A204.1 (cell line): ENCODE results near the gene NR1D2.

Experiments
- FAIRE-seq: peaks from 2 replicates; lab custom pipeline; 2012; peaks lifted over from hg19 to GRCh38; lab: Jason Lieb, UNC

The NR1D2 gene

DNA sequence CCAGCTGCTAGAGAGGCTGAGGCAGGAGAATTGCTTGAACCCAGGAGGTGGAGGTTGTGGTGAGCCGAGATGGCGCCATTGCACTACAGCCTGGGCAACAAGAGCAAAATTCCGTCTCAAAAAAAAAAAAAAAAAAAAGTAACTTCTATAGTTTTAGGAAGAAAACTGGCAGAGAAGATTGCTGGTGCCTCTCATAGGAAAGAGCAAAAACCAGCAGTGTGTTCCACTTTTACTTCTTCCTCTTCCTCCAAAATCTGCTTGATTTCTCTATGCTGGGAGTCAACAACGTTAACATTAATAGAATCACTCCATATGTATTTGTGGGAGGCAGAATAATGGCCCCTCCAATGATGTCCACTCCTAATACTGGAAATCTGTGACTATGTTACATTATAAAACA lies 12.5 kb upstream of the NR1D2 start:
- no peak for FAIRE-seq

DNA sequence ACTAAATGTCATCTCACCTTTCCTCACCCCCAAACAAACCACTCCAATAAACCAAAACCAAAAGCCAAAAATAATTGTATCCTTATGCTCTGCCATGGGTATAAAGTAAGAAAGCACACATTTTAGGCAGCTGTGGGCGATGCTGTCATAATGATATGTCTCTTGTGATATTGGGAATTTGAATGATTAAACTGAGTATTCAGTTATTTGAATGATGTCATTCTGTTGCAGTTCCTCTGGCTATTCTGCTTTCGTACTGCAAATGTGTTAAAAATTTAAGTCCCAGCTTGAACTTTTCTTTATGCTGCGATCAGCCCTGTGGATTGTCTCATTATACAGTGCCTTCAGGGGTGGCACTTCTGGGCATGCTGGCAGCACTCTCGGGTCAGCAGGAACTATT lies 10.8 kb upstream of the NR1D2 start:
- no peak for FAIRE-seq

DNA sequence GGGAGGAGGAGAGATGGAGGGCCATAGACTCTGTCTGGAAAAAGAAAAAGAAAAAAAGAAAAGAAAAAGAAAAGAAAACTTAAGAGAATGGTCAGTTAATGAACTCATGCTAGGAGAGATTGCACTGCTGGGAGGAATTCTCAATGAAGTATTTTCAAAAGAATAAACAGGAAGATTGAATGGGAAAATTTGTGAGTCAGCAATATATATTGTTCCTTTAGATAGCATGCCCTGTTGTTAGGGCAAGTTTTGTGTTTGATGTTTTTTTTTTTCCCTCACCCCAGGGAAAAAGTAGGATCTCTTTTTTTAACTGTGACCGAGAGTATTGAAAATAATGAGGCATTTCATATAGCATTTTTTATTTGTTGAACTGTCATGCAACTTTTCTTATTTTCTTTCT lies 7.8 kb upstream of the NR1D2 start:
- FAIRE-seq = no peak

DNA sequence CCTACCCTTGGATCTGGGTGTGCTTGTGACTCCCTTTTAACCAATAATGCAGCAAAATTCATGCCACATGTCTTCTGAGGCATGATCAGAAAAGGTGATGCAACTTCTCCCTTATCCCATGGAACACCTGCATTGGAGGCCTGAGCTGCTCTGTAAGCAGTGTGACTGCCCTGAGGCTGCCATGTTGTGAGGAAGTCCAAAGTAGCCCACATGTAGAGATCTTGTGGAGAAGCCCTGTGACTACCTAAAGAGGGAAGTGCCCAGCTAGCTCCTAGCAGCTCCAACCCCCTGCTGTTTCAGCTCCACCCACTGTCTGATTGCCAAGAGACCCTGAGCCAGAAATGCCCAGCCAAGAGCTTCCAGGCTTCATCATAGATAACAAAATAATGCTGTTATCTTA lies 6.4 kb upstream of the NR1D2 start:
- FAIRE-seq = no peak

DNA sequence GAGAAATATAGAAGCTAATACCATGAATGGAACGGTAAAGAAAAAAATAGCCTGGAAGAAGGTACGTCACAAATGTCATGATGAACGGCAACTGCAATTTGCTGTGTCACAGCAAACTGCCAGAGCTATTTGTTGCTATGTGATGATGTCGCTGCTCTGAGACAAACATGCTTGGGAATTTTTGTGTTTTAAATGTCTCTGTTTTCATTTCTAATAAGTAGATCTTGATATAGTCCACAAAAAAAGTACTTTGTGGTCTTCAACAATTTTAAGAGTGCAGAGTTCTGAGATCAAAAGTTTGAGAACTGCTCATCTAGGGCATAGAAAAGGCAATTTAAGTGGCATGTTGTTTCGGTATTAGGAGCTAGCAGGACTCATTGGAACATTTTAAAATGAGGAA lies 4.3 kb upstream of the NR1D2 start:
- no peak for FAIRE-seq

DNA sequence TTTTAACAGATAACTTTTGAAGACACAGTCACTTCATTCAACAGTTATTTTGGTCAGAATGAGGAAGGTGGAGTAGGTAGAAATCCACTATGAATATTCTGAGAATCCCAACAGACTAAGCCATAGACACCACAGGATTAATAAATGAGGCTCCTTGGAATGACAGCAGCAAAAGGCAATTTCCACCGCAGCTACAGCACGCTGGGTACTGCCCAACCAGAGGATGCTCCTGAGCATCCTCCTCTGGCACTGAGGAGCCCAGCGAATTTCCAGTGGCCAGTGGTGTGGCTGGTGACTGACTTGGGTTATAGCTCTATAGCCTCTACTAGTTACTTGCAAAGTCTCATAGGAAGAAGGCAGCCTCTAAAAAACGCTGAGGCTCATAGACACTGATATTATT lies 3.6 kb upstream of the NR1D2 start:
- FAIRE-seq = no peak

DNA sequence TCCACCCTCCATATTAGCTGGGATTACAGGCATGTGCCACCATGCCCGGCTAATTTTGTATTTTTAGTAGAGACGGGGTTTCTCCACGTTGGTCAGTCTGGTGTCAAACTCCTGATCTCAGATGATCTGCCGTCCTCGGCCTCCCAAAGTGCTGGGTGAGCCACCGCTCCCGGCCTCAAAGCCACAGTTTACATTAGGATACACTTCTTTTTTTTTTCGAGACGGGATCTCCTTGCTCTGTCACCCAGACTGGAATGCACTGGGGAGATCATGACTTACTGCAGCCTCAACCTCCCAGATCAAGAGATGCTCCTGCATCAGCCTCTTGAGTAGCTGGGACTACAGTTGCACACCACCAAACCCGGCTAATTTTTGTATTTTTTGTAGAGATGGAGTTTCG lies 2.5 kb upstream of the NR1D2 start:
- no peak for FAIRE-seq

DNA sequence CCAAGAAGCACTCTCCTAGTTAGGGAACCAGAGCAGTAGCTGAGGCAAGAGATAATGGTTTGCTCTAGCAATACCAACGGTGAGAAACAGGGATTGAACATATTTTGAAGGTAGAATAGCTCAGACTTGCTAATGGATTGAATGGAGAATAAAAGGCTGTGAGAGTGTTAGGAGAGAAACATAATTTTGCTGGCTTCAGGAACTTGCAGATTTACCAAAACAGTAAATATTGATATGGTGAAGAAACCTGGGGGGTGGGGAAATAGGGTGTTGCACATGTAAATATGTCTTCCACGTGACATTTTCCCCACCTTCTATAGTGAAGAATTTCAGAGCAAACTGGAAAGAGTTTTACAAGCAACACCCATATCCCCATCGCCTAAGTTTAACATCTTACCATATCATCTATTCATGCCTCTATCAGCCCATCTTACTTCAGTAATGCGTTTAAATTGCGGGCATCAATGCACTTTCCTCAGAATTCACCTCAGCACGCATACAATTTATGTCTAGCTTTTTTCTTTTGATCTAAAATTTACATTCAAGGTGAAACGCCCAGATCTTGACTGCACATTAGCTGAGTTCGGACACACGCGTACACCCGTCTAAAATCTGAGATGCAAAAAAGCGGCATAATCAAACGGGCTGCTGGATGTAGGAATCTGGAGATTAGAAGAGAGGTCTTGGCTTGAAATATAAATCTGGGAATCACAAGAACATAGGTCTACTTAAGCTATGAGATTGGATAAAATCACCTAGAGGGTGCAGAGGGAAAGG lies 891 bp upstream of the NR1D2 start:
- FAIRE-seq = no peak

DNA sequence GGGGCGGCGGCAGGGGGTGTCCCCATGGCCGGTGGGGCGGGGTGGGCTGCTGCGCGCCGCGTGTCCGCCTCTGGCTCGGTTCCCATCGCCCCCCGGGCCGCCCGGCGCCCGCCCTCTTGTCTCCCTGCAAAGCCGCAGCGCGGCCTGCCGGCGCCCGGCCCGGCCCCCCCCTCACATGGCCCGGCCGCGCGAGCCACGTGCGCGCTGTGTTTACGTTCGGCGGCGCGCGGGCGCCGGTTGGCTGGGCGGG lies 502 bp downstream of the NR1D2 start:
- FAIRE-seq = no peak

DNA sequence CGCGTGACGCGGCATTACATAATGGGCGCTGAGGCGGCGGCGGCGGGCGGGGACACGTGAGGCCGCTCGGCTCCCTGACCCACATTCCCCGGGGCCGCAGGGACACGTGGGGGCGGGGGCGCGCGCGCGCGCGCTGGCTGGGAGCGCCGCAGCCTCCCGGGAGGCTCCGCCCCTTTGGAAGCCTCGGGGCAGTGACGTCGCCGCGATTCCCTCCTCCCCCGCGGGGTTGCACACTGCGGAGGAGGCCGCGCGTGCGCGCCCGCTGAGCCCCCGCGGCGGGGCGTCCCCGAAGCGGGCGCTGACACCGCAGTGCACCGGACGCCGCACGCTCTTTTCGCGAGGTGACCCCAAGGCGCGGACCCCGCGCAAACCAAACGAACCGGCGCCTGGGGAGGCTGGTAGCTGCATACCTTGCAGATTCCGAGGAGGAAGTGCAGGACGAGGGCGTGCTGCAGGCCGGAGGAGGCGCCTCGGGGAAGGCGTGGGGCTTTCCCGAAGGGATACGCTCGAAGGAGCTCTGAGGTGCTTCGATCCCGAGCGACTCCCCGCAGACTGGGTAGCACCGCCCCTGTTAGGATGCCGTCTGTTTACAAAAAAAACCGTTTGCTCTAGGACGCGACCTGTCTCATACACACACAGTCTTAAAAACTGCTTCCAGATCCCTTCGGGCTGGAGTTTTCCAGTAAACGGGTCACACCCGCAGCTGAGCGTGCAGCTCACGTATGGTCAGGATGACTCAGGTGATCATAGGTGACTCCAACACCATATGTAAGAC lies 1.0 kb downstream of the NR1D2 start:
- no peak for FAIRE-seq

DNA sequence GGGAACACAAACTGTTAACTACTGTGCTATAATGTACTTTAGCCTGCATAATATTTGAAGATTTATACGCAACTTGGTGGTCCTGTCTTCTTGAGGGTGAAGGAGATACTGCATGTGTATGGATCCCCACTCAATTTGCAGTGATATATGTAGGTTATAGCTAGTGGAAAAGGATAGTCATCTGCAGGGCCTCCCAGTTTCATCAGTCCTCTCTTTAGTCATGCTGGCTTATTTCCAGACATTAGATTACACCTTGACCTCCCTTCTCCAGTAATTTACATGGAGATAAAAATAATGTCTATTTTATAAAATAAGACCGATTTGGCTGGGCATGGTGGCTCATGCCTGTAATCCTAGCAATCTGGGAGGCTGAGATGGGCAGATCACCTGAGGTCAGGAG lies 3.7 kb downstream of the NR1D2 start:
- no peak for FAIRE-seq

DNA sequence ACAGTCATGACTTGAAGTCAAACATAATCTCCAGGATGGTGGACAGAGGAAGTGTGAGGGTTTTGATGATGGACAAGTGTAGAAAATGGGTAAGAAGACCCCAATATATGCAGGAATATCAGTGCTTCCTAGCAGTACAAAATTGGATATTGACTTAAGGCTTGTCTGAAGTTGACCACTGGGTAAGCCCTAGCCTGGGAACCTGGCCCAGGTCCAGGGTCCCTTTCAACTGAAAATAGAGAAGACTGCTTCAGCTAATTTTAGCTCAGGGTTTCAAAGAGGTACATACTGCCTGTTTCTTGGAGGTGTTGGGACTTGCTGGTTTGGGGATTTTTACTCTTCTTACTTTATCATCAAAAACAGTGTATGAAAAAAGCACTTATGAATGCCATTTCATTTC lies 4.7 kb downstream of the NR1D2 start:
- FAIRE-seq = no peak

DNA sequence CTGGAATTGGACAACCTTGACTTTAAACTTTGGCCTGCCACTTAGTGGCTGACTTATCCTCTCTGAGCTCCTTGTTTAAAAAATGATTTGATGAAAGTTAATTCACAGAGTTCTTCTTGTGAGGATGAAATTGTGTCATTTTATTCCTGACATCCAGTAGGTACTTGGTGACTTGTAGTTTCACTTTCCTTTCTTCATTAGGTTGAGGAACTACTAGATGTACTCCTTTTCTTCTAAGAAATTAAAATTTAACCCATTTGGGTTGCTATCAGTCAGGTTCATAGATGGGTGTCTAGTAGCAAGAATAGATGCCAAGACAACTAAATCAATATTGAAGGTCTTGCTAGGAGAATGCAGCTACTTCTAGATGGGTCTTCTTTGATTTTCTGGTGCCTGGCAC lies 5.2 kb downstream of the NR1D2 start:
- peak; percentile 48 for FAIRE-seq

DNA sequence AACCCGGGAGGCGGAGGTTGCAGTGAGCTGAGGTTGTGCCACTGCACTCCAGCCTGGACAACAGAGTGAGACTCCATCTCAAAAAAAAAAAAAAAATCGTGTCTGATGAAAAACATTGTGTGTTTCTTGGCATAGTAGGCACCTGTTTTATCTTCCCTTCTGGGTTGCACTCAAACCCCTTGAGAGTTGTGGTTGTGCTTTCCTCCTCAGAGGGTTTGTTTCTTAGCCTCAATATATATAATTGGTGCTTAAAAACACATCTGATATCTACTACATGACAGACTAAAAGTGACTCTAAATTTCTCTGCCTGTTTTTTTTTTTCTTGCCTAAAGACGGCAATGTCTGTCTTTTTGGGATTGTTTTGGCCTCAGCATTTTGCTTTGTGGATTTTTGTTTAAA lies 7.6 kb downstream of the NR1D2 start:
- FAIRE-seq = no peak

DNA sequence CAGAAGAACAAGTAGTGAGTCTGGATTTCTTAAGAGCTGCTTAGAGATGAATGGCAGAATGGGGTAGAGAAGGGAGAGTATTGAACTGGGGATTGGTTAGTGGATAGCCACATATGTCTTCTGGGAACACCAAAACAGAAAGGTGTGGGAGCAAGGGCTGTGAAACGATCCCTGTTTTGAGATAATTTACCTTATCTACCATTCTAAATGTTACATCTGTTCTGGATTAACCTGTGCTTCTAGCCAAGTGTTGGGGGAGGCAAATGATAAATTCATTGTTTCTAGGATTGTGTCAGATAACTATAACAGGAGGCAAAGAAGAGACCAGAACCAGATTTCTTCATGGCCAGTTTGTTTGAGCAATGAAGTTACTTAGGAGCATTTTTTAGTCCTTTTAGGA lies 8.4 kb downstream of the NR1D2 start:
- no peak for FAIRE-seq

DNA sequence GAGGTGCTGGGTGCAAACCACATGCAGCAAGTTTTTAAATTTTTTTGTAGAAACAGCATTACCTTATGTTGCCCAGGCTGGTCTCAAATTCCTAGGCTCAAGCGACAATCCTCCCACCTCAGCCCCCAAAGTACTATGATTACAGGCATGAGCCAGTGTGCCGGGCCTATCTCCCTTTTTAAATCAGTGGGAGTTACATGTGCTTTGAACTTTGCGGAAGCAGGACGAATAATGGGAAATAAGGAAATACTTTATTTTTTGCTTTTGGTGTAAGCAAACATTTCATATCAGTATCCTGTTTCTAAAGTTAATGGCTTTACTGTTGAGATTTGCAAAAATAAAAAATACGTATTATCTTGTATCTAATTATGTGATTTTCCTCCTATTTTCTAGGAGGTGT lies 9.1 kb downstream of the NR1D2 start:
- FAIRE-seq = no peak

DNA sequence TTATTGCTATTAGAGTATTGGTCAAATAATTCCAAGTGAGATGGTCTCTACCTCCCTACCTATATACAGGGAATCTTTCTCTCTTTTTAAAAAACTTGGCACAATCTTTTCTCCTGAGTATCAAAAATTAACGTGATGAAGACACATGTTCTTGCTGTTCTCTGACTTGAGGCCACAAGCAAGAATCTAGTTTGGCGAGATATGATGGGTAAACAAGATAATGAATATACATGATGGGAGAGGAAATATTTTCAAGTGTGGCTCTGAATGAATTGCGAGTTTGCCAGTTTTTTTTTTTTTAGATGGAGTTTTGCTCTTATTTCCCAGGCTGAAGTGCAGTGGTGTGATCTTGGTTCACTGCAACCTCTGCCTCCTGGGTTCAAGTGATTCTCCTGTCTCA lies 11.6 kb downstream of the NR1D2 start:
- no peak for FAIRE-seq

DNA sequence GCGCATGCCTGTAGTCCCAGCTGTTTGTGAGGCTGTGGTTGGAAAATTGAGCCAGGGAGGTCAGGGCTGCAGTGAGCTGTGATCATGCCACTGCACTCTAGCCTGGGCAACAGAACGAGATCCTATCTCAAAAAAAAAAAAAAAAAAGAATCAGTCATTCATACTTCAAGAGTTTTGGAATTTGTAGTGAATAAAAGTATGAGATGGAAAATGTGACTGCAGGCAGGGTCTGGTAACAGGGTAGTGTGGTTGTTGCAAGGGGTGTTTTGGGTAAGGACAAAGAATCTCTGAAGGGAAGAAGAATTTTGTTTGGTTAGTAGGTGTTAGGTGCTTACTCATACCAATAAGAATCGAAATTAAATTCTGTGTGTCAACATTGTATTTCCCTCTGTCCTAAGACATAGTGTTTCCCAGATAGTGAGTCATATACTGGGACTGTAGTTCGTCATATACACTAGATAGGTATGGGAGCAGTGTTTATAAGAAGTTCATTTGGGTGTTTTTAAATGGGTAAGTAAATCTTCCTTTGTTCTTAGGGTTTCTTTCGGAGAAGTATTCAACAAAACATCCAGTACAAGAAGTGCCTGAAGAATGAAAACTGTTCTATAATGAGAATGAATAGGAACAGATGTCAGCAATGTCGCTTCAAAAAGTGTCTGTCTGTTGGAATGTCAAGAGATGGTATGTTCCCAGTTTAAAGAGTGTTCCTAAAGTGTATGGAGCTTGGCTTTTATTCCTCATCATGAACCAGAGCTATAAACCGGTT lies 14.2 kb downstream of the NR1D2 start:
- no peak for FAIRE-seq

DNA sequence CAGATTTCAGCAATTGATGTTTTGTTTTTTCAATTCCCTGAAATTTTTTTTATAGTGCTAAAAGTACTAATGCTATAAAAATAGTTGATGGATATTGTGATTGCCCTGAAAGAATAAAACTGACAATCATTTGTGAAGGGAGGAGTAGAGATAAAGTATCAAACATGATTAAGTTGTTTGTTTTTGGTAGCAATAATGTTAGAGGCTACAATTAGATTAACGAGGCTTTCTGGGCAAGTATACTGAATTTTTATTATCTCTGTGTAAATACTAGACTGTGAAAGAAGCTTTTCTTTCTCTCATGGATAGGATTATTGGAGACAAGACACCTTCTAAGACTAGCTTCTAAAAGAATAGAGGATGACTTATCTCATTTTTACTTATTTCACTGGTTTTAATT lies 15.6 kb downstream of the NR1D2 start:
- no peak for FAIRE-seq

DNA sequence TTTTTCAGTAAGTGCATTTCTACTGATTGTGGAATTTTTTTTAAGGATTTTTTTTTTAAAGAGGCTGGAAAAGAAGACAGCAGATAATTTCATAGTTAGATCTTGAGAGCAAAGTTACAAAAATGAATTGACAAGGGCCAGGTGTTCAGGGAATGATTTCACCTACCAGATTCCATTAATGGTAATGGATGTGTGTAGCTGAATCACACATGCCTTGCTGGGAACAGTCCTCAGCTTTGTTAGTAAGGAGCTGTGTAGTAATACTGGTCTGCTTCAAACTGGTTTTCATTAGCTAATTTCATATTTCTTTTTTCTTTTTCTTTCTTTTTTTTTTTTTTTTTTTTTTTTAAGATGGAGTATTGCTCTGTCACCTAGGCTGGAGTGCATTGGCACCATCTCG lies 16.0 kb downstream of the NR1D2 start:
- FAIRE-seq = no peak

DNA sequence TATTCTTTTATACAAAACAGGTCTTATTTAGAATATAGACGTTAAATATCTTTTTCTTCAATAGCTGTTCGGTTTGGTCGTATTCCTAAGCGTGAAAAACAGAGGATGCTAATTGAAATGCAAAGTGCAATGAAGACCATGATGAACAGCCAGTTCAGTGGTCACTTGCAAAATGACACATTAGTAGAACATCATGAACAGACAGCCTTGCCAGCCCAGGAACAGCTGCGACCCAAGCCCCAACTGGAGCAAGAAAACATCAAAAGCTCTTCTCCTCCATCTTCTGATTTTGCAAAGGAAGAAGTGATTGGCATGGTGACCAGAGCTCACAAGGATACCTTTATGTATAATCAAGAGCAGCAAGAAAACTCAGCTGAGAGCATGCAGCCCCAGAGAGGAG lies 16.8 kb downstream of the NR1D2 start:
- FAIRE-seq = no peak

DNA sequence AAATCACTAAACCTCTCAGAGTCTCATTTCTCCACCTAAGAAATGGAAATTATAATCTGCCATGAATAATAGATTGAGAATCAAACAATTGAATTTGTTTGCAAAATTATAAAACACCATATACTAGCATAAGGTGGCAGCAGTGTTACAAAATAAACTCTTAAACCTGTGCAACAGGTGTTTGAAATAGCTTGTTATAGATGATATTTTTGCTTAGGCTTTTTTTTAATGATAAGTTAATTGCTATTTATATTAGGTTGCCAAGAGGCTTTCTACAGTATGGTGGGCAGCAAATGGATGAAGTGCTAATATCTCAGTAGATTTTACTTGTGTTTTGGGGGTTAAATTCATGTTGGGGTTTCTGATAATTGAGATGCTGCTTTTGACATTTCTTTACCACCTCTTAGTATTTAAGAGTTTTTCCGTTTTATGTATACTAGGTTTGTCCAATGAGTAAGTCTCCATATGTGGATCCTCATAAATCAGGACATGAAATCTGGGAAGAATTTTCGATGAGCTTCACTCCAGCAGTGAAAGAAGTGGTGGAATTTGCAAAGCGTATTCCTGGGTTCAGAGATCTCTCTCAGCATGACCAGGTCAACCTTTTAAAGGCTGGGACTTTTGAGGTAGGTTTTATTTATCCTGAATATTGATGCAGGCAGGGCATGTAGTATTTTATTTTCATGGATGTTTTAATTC lies 19.6 kb downstream of the NR1D2 start:
- no peak for FAIRE-seq

DNA sequence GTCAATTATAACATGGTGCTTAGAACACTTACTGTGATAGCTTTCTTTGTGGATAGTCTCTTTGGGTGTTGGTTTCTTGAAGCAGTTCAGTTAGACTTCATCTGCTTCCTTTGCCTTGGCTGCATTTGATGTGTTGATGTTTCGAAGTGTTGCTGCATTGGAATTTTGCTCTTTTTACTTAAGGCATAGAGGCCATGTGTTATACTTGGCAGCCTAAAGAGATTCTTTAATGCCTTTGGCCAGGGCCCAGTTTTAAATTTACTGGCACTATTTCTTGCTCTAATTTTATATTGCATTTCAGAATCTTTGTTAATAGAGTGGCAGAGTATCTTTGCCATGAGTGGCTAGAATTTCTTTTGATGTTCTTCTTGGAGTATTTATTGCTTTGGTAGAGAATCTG lies 21.2 kb downstream of the NR1D2 start:
- no peak for FAIRE-seq
